Esophagus squamous epithelium (tissue), 4 donors: ENCODE data around the gene FOSL2.

Source experiments
- POLR2A ChIP-seq, 4 donors: fragments of 450-650 bp; IDR thresholded peaks; one replicate each; pipeline ENCODE4 v1.6.1; 2017; ENCODE audit warnings: antibody characterized with exemption in 4 of 4, mild to moderate bottlenecking in 4 of 4, moderate library complexity in 3 of 4
- TF ChIP-seq, protein P1 (sequence below), 6 experiments: fragments of 450-650 bp in 4 of 6; fragments of 200-600 bp in 2 of 6; sonication (generic) in 2 of 6; IDR thresholded peaks; one replicate each; pipeline ENCODE4 v1.5.1; 2016 to 2019; ENCODE audit warnings: antibody characterized with exemption in 6 of 6, mild to moderate bottlenecking in 4 of 6, moderate library complexity in 4 of 6

DNA sequence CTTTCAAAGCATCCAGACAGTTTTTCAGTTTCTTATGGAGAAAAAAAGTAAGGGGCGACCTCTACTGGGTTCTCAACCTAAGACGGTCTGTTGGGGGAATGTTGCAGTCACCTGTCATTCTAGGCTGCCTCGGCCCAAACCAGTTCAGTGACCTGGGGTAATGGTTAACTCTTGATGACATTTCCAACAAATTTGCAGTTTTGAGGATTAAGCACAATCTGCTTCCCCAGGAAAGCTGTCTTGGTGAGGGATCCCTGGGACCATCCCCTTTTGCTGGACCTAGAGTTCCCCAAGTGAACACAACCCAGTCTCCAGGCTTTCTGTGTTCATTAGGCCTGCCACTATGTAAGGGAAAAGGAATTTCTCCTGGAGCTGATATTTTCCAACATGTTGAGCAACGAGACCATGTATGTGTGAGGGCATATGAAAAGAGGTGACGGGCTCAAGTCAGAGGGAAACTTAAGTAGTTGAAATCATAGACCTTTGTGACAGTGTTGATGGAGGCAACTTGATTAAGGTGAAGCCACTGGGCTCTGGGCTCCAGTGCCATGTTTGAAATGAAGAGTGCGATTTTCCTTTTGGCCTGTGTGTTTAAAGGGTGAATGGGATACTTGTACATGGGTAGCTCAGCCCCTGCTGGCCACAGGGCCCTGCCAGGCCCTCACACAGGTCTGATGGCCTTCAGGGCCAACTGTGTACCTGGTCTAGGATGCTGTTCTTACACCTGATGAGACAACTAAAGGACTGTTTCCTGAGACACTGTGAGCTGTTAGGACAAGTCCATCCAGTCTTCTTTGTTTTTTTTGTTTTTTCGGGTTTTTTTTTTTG, 27.0 kb downstream of the FOSL2 start:
- TF ChIP-seq, protein P1, sequence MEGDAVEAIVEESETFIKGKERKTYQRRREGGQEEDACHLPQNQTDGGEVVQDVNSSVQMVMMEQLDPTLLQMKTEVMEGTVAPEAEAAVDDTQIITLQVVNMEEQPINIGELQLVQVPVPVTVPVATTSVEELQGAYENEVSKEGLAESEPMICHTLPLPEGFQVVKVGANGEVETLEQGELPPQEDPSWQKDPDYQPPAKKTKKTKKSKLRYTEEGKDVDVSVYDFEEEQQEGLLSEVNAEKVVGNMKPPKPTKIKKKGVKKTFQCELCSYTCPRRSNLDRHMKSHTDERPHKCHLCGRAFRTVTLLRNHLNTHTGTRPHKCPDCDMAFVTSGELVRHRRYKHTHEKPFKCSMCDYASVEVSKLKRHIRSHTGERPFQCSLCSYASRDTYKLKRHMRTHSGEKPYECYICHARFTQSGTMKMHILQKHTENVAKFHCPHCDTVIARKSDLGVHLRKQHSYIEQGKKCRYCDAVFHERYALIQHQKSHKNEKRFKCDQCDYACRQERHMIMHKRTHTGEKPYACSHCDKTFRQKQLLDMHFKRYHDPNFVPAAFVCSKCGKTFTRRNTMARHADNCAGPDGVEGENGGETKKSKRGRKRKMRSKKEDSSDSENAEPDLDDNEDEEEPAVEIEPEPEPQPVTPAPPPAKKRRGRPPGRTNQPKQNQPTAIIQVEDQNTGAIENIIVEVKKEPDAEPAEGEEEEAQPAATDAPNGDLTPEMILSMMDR (IDR thresholded peaks at IDR 0.05): no peak
- no peak for TF ChIP-seq POLR2A (IDR thresholded peaks at IDR 0.05)
